ENCODE measurements around the gene GULP1. TPM values are rescaled to one million over a fixed set of nuclear protein-coding genes. Genes with fewer than 3 reads are reported as not detected.

Gene GULP1
- total RNA-seq, 1 donor from 2014 or later, result 29.5 TPM

DNA sequence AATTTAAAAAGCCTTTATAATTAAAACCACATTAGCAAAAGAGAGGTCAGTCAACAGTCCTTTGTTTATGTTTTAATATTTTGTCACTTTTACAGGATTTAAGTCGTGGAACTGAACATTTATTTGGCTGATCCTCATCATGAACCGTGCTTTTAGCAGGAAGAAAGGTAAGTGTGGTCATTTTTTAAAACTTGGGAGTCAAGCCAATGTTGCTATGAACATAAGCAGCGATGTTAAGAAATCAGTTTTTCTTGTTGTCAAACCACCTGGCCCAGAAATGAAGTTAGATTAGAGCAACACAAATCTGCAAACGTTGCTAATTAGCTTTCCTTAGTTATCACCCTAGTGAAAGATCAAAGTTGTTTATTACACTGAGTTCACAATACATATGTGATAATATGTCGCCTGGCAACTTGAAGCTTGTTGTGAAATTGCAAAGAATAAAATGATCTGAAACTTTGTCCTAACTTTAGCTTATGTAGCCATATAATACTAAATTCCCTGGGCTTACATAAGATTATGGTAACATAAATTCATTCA, 186.0 kb downstream of the GULP1 start:
- Mint-ChIP-seq H3K9me3 (ENCODE audit: low read depth) (no peaks in the 10 kb centered on the region), H3K4me1 (ENCODE audit: low read depth) (peaks cover 13% of the 10 kb centered on the region), H3K27ac (ENCODE audit: unreplicated experiment) (no peak overlapping the region), H3K36me3 (ENCODE audit: low read depth) (no peaks in the 10 kb centered on the region), H3K4me3 (ENCODE audit: unreplicated experiment) (no peak overlapping the region), H3K27me3 (ENCODE audit: low read depth) (no peaks in the 10 kb centered on the region)
- DNase-seq (ENCODE audit: low spot score), result no peak
- TF ChIP-seq, protein P1, sequence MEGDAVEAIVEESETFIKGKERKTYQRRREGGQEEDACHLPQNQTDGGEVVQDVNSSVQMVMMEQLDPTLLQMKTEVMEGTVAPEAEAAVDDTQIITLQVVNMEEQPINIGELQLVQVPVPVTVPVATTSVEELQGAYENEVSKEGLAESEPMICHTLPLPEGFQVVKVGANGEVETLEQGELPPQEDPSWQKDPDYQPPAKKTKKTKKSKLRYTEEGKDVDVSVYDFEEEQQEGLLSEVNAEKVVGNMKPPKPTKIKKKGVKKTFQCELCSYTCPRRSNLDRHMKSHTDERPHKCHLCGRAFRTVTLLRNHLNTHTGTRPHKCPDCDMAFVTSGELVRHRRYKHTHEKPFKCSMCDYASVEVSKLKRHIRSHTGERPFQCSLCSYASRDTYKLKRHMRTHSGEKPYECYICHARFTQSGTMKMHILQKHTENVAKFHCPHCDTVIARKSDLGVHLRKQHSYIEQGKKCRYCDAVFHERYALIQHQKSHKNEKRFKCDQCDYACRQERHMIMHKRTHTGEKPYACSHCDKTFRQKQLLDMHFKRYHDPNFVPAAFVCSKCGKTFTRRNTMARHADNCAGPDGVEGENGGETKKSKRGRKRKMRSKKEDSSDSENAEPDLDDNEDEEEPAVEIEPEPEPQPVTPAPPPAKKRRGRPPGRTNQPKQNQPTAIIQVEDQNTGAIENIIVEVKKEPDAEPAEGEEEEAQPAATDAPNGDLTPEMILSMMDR (IDR thresholded peaks at IDR 0.05), result no peak

DNA sequence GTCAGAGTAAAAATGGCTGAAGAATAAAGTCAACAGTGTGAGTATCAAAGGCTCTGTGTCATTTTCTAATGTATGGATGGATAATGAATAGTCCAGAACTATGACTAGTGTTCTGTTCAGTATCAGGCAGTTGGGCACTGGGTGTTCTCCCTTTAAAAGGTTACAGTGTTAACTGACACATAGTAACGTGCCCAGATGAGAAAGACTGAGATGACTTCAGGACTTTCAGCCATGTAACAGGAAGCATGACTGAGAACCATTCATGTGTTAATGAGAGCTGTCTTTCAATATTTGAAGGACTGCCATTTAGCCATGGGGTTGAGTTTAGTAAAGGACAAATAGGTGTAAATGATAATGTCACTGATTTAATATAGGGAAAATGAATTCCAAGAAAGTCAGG, 187.1 kb downstream of the GULP1 start:
- peaks cover 13% of the 10 kb centered on the region for H3K4me1 Mint-ChIP-seq (ENCODE audit: low read depth)
- H3K27ac Mint-ChIP-seq (ENCODE audit: unreplicated experiment), result no peak overlapping the region
- TF ChIP-seq, protein P1 (IDR thresholded peaks at IDR 0.05), result no peak
- no peaks in the 10 kb centered on the region for H3K36me3 Mint-ChIP-seq (ENCODE audit: low read depth)
- H3K27me3 Mint-ChIP-seq (ENCODE audit: low read depth), result no peaks in the 10 kb centered on the region
- no peaks in the 10 kb centered on the region for H3K9me3 Mint-ChIP-seq (ENCODE audit: low read depth)
- no peak overlapping the region for H3K4me3 Mint-ChIP-seq (ENCODE audit: unreplicated experiment)
- DNase-seq (ENCODE audit: low spot score), result no peak

DNA sequence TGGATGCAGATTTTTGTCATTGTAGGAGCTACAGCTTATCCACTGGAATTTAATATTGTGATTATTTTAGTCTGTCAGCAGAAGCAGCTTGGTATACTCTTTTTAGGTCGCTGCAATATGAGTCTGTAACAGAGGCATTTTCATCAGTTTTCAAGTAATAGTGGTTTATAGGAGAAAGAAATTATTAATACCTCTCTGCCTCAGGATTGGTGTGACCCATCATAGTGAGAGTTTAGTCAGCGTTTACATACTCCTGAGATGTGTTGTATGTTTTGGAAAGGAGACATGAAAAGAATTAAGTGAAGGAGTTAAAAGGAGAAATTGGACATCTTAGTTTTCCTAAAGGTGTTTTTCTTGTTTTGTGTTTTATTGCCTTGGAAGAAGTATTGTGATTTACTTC, 189.8 kb downstream of the GULP1 start:
- H3K4me3 Mint-ChIP-seq (ENCODE audit: unreplicated experiment), result no peak overlapping the region
- DNase-seq (ENCODE audit: low spot score), result no peak
- H3K9me3 Mint-ChIP-seq (ENCODE audit: low read depth), result no peaks in the 10 kb centered on the region
- H3K27me3 Mint-ChIP-seq (ENCODE audit: low read depth), result no peaks in the 10 kb centered on the region
- H3K36me3 Mint-ChIP-seq (ENCODE audit: low read depth), result no peaks in the 10 kb centered on the region
- H3K4me1 Mint-ChIP-seq (ENCODE audit: low read depth), result peaks cover 22% of the 10 kb centered on the region
- TF ChIP-seq, protein P1 (IDR thresholded peaks at IDR 0.05), result no peak
- H3K27ac Mint-ChIP-seq (ENCODE audit: unreplicated experiment), result no peak overlapping the region

DNA sequence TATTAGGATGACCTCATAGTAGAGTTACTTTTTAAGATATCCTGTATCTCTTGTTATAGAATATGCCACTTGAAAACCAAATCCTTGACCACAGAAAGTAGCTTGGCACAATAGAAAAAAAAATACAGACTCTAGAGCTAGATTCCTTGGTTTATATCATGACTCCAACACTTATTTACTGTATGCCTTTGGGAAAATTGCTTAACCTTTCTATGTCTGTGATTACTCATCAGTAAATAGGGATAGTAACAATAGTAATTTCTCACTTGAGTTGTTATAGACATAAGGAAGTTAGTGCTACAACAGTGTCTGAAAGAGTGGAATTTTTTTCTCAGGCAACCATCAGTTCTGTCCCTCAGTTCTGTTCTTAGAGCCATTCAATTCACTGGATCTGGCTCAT, 193.8 kb downstream of the GULP1 start:
- TF ChIP-seq, protein P1 (IDR thresholded peaks at IDR 0.05), result no peak
- Mint-ChIP-seq H3K9me3 (ENCODE audit: low read depth) (no peaks in the 10 kb centered on the region), H3K4me3 (ENCODE audit: unreplicated experiment) (no peak overlapping the region), H3K27ac (ENCODE audit: unreplicated experiment) (no peak overlapping the region), H3K4me1 (ENCODE audit: low read depth) (peaks cover 22% of the 10 kb centered on the region), H3K36me3 (ENCODE audit: low read depth) (no peaks in the 10 kb centered on the region), H3K27me3 (ENCODE audit: low read depth) (no peaks in the 10 kb centered on the region)
- DNase-seq (ENCODE audit: low spot score), result no peak

- H3K4me1 Mint-ChIP-seq (ENCODE audit: low read depth), result peaks cover 17% of the 10 kb centered on the region
- no peaks in the 10 kb centered on the region for H3K27me3 Mint-ChIP-seq (ENCODE audit: low read depth)
- TF ChIP-seq, protein P1 (IDR thresholded peaks at IDR 0.05), result no peak
Measured at GRCh38 chr2:188492751-188493150, 201.1 kb downstream of the GULP1 start.

More at GRCh38 chr2:188492751-188493150, 201.1 kb downstream of the GULP1 start:
- H3K9me3 Mint-ChIP-seq (ENCODE audit: low read depth), result peaks cover 5% of the 10 kb centered on the region
- H3K36me3 Mint-ChIP-seq (ENCODE audit: low read depth), result peaks cover 2% of the 10 kb centered on the region
- H3K4me3 Mint-ChIP-seq (ENCODE audit: unreplicated experiment), result no peak overlapping the region
- DNase-seq (ENCODE audit: low spot score), result no peak
- no peak overlapping the region for H3K27ac Mint-ChIP-seq (ENCODE audit: unreplicated experiment)

Measured in chondrocyte (in vitro differentiated cells).